Medulla oblongata (tissue), 1 donor: ENCODE results near the gene XPO6.

Experiments
- DNase-seq: peaks from one replicate; pipeline ENCODE4 v3.0.0-alpha.2; 2015; ENCODE audit errors: extremely low spot score

Gene XPO6

GRCh38 chr16:28062261-28062846 is 149.4 kb downstream of the XPO6 start:
- DNase-seq: no peak

- no peak for DNase-seq
Observed at GRCh38 chr16:28061352-28062101, 150.2 kb downstream of the XPO6 start.

GRCh38 chr16:28059841-28060575 is 151.8 kb downstream of the XPO6 start:
- DNase-seq: no peak

- no peak for DNase-seq
Observed at GRCh38 chr16:28058839-28059589, 152.8 kb downstream of the XPO6 start.

GRCh38 chr16:28057949-28058348 is 153.8 kb downstream of the XPO6 start:
- no peak for DNase-seq

DNA sequence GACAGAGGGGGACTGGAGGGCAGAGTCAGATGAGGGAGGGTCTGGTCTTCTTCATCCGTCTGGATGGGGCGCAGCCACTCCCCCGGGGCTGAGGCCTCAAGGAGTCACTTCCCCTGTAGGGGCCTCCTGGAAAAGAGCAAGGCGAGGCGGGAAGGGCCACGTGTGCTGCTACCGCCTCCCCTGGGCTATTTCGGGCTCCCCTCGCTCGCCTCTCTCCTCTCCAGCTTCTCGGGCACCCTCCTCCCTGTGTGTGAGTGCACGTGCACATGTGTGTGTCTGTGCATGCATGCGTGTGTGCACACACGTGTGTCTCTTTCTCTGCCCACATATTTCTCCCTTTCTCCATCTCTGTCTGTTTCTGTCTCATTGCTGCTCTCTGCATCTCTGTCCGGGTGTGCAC is 158.3 kb downstream of the XPO6 start:
- DNase-seq: no peak

DNA sequence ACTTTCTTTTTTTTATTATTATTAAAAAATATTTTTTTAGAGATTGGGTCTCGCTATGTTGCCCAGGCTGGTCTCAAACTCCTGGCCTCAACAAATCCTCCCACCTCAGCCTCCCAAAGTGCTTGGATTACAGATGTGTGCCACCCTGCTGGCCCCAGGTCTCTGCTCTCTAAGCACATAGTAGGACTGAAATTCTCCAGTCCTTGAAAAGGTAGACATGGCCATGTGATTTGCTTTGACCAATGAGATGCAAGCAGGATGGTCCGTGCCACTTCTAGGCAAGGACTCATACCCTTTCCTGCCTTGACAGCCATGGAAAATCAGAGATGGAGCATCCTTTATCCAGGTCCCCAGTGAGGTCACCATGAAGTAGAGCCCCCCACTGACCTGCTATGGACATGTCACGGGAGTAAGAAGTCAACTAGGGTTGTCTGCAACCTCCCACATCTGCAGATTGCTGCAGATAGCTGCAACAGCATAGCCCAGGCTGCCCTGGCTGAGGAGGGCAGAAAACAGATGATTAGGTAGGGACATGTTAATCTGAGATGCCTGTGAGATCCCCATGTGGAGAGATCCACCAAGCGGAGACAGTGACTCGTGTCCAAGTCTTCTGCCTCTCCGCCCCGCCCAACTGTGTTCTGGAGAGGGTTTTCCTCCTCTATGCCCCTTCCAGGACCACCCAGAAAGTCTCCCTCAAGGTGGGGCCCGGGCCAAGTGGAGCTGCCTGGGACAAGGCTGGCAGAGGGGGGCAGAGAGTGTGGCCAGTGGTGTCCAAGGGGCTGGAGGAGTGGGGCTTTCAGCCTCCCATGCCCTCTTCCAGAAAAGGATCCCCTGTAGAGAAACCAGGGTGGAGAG is 159.3 kb downstream of the XPO6 start:
- DNase-seq: no peak

- DNase-seq: no peak
Observed at GRCh38 chr16:28051486-28051885, 160.3 kb downstream of the XPO6 start.
